NCI-H345 (cell line): Measurements from ENCODE around the gene GOSR1.
"Not testable (repeated sequence)": the region's sequence is repeated elsewhere in the genome, so short reads cannot be mapped to it uniquely, and the experiment has no call there.

Experiments used
- DNase-seq: peaks from one replicate; lab custom pipeline; 2025; lab: John Stamatoyannopoulos, UW

GOSR1 gene

DNA sequence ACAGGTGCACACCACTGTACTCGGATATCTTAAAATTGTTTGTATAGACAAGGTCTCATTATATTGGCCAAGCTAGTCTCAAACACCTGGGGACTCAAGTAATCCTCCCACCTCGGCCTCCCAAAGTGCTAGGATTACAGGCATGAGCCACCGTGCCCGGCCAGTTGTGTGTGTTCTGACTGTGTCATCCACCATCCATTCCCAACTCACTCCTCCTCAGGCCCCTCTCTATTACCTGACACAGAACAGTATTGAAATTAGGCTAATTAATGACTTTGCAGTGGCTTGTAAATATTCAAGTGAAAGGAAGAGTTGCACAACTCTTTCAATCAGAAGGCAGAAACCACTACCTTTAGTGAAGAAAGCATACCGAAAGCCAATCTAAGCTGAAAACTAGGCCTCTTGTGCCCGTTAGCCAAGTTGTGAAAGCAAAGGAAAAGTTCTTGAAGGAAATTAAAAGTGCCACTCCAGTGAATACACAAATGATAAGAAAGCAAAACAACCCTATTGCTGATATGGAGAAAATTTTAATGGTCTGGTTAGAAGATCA is 28.7 kb downstream of the GOSR1 start:
- DNase-seq, result no peak

DNA sequence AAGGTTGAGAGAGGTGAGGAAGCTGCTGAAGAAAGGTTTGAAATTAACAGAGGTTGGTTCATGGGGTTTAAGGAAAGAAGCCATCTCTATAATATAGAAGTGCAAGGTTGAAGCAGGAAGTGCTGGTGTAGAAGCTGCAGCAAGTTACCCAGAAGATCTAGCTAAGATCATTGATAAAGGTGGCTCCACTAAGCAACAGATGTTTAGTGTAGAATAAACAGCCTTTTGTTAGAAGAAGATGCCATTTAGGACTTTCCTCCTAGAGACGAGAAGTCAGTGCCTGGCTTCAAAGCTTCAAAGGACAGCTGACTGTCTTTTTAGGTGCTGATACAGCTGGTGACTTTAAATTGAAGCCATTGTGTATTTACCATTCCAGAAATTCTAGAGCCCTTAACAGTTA is 29.3 kb downstream of the GOSR1 start:
- no peak for DNase-seq

- DNase-seq, result no peak
Measured at GRCh38 chr17:30513346-30513745, 36.1 kb downstream of the GOSR1 start.

DNA sequence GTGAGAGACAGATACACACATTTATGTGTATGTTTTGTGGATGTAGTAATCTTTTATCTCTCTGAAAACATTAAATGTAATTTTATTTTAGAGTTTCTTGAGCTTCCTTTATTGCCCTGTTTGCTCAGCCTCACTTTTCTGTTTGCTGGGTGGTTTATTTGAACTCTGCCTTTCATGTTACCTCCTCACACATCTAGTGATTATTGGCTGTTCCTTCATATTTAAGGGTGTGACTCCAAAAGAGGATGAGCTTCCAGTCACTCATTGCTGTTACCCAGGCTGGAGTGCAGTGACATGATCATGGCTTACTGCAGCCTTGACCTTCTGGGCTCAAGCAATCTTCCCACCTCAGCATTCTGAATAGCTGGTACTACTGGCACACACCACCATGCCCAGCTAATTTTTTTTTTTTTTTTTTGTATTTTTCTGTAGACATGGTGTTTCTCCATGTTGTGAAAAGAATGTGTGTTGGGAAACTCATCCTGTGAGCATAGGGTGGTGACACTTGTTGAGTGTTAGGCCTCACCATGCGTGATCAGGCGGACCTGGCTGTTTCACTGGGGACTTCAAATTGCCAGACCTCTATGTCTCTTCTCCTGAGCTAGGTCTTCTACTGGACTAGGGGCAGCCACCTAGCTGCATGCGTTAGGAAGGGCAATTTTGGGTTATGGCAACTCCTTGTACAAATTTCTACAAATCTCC is 37.8 kb downstream of the GOSR1 start:
- no peak for DNase-seq

- DNase-seq, result no peak
Measured at GRCh38 chr17:30517786-30518185, 40.6 kb downstream of the GOSR1 start.

DNA sequence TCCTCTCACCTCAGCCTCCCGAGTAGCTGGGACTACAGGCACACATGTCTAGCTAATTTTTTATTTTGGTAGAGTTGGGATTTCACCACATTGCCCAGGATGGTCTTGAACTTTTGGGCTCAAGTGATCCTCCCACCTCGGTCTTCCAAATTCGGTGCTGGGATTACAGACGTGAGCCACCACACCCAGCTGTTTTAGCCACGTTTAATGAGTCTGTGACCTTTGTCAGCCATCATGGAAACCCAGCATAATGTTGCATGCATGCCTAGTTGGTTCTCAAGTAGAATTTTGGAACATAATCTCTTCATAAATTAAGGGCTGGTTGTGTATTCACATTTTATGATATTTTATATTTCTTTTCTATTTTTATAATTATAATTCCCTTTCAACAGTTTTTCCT is 42.0 kb downstream of the GOSR1 start:
- DNase-seq, result no peak

DNA sequence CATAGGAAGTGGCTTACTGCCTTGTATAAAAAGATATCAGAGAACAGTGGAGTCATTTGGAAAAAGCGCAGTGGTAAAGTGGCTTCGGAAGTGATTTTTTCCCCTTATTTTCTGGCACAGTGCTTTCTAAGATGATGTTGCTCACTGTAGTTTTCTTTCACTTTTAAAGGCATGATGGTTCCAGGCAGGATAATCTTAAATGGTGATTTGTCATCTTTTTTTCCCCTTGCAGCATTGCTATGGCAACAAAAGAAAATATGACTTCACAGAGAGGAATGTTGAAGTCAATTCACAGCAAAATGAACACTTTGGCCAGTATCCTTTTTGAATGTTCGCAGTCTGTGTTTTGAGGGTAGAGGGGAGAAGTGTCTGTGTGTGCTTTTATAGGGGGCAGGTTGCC is 42.5 kb downstream of the GOSR1 start:
- DNase-seq, result no peak

DNA sequence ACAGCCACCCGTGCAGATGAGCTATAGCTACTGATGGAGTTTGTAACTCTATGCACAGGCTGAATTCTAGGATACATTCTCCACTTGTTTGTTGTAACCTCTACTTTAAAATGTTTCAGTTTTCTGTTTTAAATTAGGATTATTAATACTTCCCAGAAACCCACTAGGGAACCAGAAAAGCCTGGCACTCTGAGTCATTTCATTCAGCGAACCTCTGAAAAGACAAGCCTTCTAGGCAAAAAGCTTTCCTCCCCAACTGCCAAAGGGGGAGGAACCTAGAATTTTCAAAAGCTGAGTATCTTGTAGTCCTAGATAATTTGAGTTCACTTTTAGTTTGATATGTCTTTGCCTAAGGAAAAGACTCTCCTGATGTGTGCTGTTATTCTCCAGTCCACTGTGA is 43.2 kb downstream of the GOSR1 start:
- no peak for DNase-seq

DNA sequence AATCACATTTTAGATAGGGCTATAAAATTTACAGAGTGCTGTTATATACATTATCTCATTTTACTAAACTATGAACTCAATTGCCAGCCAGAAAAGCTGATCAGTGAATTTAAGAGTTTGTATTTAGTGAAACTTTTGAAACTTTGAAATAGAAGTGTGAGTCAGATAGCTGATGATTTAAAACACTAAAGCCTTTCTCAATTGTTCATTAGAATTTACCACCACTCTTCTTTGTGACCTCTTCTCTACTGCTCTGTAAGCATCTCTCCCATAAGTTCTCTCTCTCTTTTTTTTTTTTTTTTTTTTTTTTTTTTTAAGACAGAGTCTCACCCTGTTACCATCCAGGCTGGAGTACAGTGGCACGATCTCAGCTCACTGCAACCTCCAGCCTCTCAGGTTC is 43.7 kb downstream of the GOSR1 start:
- DNase-seq, result no peak

GRCh38 chr17:30521766-30522165 is 44.6 kb downstream of the GOSR1 start:
- DNase-seq, result no peak

DNA sequence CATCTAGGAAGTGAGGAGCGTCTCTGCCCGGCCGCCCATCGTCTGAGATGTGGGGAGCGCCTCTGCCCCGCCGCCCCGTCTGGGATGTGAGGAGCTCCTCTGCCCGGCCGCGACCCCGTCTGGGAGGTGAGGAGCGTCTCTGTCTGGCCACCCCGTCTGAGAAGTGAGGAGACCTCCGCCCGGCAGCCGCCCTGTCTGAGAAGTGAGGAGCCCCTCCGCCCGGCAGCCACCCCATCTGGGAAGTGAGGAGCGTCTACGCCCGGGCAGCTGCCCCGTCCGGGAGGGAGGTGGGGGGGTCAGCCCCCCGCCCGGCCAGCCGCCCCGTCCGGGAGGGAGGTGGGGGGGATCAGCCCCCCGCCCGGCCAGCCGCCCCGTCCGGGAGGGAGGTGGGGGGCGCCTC is 46.0 kb downstream of the GOSR1 start:
- DNase-seq, result not testable (repeated sequence)

DNA sequence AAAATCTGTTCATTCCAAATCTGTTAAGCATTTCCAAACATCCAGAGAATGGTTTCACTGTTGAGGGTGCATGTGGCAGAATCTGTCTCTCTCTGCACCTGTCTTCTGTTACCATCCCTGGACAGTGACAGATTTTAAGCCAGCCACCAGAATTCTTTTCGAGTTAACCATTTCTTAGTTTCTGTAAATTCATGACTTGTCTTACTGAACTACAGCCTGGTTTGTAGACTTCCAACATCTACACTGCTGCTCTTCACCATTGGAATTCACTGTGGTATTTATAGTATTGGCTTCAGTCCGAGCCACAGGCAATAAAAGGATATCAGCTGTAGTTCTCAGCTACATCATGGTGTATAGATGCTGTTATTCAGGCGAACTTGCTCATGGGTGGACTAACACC is 47.6 kb downstream of the GOSR1 start:
- no peak for DNase-seq

GRCh38 chr17:30526401-30526800 is 49.2 kb downstream of the GOSR1 start:
- DNase-seq, result no peak

DNA sequence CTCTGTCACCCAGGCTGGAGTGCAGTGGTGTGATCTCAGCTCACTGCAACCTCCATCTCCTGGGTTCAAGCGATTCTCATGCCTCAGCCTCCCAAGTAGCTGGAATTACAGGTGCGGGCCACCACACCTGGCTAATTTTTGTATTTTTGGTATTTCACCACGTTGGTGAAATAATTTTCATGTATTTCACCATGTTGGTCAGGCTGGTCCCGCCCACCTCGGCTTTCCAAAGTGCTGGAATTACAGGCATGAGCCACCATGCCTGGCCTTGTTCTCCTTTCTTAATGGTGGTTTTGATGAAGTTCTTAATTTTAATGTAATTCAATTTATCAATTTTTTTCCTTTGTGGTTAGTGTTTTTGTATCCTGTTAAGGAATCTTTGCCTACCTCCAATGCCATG is 51.5 kb downstream of the GOSR1 start:
- not testable (repeated sequence) for DNase-seq

GRCh38 chr17:30530346-30531025 is 53.3 kb downstream of the GOSR1 start:
- no peak for DNase-seq

DNA sequence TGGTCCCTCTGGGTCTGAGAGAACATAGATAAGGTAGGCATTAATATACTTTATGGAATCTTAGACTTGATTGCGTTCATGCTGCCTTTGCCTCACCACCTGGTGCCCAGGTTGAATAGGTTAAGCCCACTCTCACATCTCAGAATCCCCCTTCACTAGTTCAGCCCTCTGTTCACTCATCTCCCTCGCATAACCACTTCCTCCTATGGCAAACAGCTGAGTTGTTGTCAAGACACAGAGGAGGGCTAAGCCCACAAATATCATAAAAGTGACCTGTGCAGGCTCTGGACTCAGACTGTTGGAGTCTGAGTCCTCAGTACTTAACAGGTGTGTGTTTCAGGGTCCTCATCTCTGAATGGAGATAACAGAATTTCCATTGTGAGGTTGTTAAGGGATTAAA is 55.7 kb downstream of the GOSR1 start:
- DNase-seq, result no peak

- no peak for DNase-seq
Measured at GRCh38 chr17:30534298-30534697, 57.1 kb downstream of the GOSR1 start.

DNA sequence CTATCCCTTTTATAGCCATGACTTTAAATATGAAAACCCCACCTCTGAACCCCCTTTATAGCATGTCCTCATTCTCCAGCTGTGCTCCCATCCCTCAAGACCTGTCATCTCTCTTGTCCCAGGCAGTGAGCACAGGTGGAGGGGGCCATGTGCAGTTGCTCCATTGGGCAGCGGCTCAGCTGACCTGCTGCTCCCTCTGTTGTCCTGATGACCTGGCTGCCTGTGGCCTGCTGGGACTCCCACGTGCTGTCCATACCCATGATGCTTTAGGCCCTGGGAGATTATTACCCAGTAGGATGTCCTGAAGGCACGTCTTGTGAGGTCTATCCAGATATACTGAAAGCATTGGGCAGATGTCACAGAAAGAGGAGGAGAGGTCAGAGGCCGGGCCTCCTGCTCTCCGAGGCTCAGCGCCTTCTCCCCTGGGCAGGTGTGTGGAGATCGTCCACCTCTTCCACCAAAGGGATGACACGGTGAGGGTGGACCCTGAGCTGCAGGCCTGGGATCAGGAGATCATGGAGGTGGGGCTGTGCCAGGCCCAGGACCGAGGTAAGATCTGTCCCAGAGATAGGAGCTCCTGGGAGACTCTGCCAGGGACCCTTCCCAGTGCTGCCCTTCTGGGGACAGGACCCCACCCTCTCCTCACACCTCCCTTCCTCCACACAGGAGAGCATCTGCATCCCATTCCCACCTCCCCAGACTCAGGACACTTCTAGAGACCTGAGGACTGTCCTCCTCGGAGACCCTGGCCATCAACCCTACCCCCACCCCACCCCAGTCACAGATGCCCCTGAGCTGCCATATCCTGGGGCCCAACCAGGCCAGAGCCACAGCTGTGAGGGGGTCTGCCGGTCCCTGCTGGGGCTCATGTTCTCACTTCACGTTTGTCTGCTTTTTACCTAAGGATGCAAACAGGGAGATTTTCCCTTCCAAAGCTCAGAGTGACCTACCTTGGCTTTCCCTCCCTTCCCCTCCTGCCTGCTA is 58.0 kb downstream of the GOSR1 start:
- no peak for DNase-seq

- DNase-seq, result not testable (repeated sequence)
Measured at GRCh38 chr17:30536846-30537245, 59.6 kb downstream of the GOSR1 start.

DNA sequence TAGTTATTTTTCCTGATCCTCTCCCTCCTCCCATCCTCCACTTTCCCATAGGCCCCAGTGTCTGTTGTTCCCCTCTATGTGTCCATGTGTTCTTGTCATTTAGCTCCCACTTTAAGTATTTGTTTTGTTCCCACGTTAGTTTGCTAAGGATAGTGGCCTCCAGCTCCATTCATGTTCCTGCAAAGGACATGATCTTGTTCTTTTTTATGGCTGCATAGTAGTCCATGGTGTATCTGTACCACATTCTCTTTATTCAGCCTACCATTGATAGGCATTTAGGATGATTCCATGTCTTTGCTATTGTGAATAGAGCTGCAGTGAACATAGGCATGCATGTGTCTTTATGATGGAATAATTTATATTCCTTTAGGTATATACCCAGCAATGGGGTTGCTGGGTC is 60.5 kb downstream of the GOSR1 start:
- not testable (repeated sequence) for DNase-seq

GRCh38 chr17:30541802-30542201 is 64.6 kb downstream of the GOSR1 start:
- no peak for DNase-seq

DNA sequence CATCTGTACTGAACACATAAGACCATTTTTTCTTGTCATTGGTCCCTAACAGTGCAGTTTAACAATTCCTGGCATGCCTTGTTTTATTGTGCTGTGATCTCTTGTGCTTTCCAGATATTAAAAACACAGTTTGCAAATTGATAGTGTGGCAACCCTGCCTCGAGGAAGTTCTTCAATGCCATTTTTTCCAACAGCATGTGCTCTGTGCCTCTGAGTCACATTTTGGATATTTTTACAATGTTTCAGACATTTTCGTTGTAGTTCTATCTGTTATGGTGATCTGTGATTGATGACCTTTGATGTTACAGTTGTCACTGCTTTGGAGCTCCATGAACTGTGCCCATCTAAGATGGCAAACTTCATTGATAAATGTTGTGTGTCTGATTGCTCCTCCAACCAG is 66.2 kb downstream of the GOSR1 start:
- no peak for DNase-seq
